GM18951 (cell line): ENCODE data around the gene GRIFIN.

Experiments
- POLR2A ChIP-seq: IDR thresholded peaks from 4 replicates; pipeline ENCODE4 v1.6.1; 2011; ENCODE audit warnings: mild to moderate bottlenecking; ENCODE audit not compliant: insufficient read length, insufficient read depth; ENCODE audit errors: extremely low read depth
- in situ Hi-C: fragments of 300-500 bp; cut with MboI; formaldehyde crosslinking; loops from one replicate; pipeline ENCODE4 v1.12.0; 2022; ENCODE audit warnings: low sequenced_read_pairs, mixed read lengths, inconsistent platforms; ENCODE audit not compliant: unreplicated experiment

The GRIFIN gene, protein sequence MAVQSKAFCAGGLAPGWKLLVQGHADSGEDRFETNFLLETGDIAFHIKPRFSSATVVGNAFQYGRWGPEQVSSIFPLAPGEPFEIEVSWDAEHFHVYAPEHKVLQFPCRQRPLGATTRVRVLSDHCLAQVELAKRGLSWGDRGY

DNA sequence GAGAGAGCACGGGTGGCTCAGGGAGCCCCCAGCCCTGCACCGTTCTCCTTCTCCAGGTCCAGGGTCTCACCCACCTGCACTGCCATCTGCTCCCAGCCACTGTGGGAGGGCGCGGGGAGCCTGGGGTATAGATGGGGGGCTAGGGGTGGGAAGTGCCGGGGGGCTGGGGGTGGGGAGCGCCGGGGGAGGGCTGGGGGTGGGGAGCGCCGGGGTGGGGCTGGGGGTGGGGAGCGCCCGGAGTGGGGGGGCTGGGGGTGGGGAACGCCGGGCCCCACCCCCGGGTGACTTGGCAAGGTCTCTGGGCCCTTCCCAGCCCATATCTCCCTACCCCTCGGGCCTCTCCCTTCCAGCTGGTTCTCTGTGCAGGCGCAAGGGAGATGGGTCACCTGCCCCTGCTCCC is at the start of gene GRIFIN:
TSS of gene GRIFIN (minus strand) at position 101 of the 400 bp plus-strand sequence. CDS start at position 86, 15 bp downstream.
- TF ChIP-seq POLR2A: no peak
- in situ Hi-C loops: no loop called here

DNA sequence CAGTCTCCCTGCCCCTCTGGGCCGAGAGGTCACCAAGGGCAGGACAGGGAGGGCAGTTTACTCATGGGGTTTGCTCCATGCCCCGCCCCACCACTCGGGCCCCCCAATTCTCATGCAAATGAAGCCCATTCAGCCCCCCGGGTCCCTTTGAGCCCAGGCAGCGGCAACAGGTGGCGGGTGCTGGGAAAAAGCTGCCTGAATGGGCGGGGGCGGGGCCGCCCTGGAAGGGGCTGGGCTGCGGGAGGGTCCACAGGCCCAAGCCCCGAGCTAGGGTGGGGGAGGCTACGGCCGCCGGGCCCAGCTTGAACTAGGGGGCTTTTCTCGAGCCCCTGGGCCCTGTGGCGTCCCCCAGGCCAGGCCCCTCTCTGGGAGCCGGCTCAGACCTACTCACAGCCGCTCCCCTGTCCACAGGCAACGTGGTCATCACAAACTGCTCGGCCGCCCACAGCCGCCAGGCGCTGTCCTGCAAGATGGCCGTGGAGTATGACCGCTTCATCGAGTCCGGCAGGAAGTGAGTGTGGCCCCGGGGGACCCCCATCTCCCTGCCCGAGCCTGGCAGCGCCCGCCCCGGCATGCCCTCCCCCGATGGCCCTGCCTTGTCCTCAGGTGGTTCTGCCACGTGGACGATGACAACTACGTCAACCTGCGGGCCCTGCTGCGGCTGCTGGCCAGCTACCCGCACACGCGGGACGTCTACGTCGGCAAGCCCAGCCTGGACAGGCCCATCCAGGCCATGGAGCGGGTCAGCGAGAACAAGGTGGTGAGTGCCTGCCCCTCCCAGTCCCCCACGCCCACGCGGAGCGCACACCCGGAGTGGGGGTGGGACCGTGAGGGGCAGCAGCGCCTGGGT is 48.8 kb upstream of the GRIFIN start:
- no peak for TF ChIP-seq POLR2A
- in situ Hi-C loops: no loop called here

DNA sequence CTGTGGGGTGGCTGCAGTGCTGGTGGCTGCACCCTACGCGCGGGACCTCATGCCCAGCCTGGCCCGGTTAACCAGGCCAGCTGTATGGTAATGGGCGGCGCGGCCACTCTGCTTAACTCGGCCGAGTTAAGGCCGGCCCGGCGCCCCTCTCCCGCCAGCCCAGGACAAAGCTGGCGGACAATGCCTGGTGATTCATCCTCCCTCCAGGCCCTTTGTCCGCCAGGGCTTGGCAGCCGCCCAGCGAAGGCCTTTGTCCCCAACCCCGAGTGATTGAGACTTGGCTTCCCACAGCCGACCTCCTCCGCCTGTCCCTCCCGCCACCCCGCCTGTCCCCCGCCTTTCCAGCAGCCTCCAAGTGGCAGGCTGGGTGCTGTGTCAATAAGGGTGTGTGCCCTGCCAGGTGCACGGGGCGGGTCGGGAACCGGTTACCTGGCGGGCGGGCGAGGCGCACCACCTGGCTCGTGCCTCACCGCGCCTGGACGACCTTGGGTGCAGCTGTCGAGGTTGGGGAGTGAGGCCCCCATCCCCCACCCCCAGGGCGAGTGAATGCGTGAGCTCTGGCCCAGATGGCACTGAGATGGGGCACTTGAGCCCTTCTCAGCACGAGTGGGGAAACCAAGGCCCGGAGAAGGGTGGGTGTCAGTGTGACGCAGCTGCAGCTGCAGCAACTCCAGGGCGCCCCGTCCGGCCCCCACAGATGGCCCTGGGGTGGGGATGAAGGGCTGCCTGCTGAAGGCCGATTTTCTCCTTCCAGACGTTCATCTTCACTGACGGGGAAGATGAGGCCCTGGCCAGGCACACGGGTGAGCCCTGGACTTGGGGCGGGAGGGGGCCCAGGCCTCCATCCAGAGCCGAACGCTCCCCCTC is 48.0 kb upstream of the GRIFIN start:
- in situ Hi-C loops: no loop called here
- TF ChIP-seq POLR2A: no peak

DNA sequence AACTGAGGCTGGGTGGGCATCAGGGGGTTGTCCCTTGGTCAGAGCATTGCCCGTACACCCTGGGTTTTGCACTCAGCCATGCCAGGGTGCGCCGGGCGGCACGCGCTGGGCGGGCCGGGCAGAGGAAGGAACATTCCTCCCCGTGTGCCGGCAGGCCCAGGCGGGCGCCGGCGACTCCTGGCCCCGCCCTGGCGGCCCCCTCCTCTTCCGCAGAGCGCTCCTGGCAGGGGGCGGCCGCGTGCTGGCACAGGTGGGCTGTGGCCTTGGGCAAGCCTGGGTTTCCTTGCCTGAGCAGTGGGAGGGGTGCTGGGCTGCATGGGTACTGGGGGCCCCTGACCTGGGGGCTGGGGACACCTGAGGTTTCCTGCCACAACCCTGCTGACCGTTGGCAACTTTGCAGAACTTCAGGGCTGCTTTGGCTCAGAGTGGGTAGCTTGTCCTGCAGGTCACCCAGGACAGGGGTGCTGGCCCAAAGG is 47.3 kb upstream of the GRIFIN start:
- in situ Hi-C loops: no loop called here
- TF ChIP-seq POLR2A: no peak

DNA sequence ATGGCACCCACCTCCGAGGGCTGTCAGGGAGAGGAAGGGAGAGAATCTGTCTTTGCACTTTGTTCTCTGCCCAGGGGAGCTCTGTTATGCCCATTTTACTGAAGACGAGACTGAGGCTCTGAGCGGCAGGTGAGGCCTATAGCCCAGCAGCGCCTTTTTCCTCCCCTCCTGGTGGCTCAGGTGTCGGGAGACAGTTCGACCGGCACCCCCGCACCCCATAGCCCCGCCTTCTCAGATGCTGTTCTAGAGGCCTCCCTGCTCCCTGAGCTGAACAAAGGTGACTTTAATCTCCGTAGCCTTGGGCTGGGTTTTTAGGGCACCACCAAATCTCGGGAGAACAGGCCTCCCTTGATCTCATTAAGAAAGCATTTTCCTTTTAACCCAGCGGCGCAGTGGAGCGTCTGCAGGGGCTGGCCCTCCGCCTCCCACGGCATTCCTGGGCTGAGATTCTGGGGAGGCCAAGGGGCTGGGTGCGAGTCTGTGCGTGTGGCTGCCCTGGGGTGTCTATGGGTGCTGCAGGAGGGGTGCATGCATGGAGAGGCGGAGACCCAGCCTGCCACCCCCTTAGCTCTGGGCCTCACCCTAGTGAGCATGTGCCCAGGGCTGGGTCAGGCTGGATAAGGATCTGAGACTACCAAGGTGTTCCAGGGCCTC is 46.7 kb upstream of the GRIFIN start:
- TF ChIP-seq POLR2A: no peak
- in situ Hi-C loops: no loop called here

DNA sequence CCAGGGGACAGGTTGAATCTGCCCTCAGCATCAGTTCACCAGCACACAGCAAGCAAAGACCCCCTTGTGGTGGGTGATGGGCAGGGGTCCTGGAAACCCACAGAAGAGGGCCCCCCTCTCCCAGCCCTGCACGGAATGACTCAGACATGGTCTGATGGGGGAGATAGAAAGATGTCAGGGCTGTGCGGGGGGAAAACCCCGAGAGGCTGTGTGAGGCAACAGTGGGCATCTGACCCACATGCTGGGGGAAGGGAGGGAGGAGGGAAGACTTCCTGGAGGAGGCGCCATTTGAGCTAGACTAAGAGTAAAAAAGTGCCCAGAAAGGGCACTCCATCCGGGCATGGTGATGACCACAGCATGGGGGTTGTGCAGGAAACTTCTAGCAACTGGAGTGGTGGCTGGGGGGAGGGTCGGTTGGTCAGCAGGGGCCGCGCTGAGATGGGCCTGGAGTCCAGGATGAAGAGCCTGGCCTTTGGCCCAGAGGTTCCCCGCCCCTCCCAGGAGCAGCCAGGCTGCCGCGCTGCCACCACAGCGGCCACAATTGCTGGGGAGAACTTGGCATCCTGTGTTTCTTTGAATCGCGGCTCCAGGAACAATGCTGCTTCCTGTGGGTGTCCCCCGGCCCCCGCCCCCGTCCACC is 45.9 kb upstream of the GRIFIN start:
- in situ Hi-C loops: no loop called here
- no peak for TF ChIP-seq POLR2A

DNA sequence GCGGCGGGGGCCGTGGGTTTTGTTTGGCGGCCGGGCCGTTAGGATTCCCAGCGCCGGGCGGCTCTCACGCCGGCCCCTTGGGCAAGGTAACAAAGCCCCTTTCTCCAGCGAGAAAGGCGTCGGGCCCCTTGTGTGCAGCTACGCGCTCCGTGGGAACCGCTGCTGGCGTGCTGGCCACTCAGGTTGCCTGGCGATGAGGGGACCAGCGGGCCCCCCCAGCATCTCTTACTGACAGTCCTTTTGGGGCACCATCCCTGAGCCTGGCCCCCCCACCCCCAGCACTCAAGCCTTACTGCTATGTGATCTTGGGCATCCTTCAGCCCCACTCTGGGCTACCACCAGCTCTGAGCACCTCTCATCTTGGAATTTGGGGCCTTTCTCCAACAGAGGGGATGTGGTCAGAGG is 45.1 kb upstream of the GRIFIN start:
- TF ChIP-seq POLR2A: no peak
- in situ Hi-C loops: no loop called here

DNA sequence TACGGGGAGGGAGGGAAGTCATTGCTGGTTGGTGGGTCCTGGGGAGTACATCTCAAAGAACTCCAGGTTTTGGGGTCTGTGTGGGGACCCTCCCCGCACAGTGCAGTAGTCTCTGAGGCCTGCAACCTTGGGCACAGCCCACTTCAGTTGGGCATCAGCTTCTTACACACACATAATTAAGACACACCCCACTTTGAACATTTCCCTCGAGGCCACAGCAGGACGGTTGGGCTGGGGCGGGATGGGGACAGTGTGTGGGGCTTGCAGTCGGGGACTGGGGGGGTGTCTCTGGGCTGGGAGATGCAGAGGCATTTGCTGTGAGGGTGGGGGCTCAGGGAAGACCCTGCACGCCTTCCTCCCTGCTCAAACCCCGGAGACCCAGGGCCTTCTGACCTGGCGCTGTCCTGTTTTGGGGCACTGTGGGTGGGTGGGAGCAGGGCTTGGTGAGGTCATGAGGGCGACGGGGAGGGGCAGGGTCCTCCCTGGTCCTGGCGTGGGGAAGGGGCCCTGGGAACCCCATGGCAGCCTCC is 44.6 kb upstream of the GRIFIN start:
- TF ChIP-seq POLR2A: no peak
- in situ Hi-C loops: no loop called here

DNA sequence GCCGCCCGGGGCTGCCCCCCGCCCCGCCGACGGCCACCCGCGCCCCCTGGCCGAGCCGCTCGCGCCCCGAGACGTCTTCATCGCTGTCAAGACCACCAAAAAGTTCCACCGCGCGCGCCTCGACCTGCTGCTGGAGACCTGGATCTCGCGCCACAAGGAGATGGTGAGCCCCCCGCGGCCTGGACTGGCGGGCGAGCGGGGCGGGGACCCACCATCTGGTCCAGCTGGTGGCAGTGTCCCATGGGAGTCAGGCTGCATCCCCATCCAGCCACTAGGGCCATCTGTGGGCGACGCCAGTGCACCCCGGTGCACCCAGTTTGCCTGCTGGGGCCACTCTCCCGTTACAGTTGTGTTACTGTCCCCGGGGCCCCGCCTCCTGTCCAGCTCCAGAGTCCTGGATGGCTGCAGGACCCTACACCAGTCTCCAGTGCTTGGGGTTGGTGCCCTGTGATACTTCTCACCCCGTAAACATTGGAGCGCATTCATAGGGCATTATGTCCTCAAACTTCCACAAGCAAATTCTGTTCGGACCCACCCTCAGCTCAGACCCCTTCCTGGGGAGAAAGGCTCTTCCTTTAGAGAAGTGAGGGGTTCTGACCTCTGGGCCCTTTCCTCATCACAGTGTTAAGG is 44.0 kb upstream of the GRIFIN start:
- no peak for TF ChIP-seq POLR2A
- in situ Hi-C loops: no loop called here

DNA sequence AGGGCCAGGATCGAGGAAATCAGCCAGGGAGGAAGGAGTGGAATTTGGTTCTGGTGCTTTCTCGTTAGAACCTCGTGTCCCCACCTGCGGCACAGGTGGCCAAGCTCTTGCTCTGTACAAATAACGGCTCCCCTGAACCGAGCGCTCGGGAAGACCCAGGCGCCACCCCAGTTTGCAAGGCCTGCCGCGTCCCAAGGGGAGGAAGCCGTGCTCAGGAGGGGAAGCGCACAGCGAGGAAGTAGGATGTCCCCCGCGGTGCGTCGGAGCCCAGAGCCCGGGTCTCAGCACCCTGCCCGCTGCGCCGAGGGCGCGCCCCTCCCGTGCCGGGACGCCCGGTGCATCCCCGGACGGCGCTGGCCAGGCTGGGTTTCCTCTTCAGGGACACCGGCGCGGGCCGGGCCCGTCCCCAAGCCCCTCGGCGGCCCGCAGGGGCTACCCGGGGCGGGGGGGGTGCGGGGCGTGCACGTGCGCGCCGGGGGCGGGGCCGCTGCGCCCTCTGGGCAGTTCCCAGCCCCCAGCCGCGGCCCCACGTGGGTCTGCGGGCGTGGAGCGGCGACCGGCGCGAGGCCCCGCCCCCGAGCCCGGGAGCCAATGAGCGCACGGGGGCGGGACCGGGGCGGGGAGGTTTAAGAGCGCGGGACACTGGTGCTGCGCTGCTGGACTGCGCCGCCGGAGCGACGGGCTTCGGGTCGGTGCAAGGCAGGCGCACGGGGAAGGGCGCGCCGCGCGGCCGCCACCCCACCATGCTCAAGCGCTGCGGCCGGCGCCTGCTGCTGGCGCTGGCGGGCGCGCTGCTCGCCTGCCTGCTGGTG is 43.1 kb upstream of the GRIFIN start, which contains the start of gene LFNG:
TSS of gene LFNG (plus strand) at position 656 of the 812 bp plus-strand sequence. CDS start at position 744, 88 bp downstream.
- in situ Hi-C loops: no loop called here
- peak; percentile 93 for TF ChIP-seq POLR2A

DNA sequence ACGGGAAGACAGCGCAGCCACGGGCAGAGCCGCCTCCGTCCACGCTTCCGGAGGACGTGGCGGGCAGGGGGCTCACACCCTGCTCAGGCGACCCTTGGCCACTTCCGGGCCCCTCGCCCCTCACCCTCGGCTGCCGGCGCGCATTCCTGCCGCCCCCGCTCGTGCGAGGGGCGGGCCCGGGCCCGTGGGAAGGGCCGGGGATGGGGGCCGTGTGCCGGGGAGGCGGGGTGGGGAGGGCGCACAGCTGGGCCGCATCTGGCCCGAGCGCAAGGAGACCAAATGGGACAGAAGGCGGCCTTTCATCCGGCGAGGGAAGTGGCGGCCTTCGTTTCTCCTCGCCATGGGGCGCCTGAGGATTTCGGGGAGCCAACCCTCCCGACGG is 42.5 kb upstream of the GRIFIN start:
- in situ Hi-C loops: no loop called here
- no peak for TF ChIP-seq POLR2A
